H9 (cell line): ENCODE measurements around the gene IAH1. TPM values are rescaled to one million over a fixed set of nuclear protein-coding genes. Genes with fewer than 3 reads are reported as not detected.

Source experiments
- DNase-seq: peaks from one replicate; pipeline ENCODE4 v3.0.0-alpha.2; 2017
- H2AFZ ChIP-seq: one replicate; pipeline ENCODE4 v1.6.1; 2013; ENCODE audit warnings: mild to moderate bottlenecking, low read length, control low read depth, moderate library complexity
- H2AK5ac ChIP-seq: 2 replicates; pipeline ENCODE4 v1.6.1; 2013; ENCODE audit warnings: low read length, control low read depth, mixed read lengths; ENCODE audit not compliant: insufficient read length
- H2BK120ac ChIP-seq: one replicate; pipeline ENCODE4 v1.6.1; 2013; ENCODE audit warnings: low read depth, mild to moderate bottlenecking, low read length, control low read depth, inconsistent platforms; ENCODE audit not compliant: poor library complexity, severe bottlenecking
- H2BK12ac ChIP-seq: 2 replicates; pipeline ENCODE4 v1.6.1; 2013; ENCODE audit warnings: low read length, control low read depth, mixed read lengths, low read depth; ENCODE audit not compliant: insufficient read length
- H2BK15ac ChIP-seq: 2 replicates; pipeline ENCODE4 v1.6.1; 2013; ENCODE audit warnings: low read depth, low read length, control low read depth
- H2BK20ac ChIP-seq: one replicate; pipeline ENCODE4 v1.6.1; 2013; ENCODE audit warnings: low read depth, mild to moderate bottlenecking, low read length, control low read depth, inconsistent platforms; ENCODE audit not compliant: poor library complexity, severe bottlenecking
- H2BK5ac ChIP-seq: 2 replicates; pipeline ENCODE4 v1.6.1; 2013; ENCODE audit warnings: low read length, control low read depth, mixed read lengths; ENCODE audit not compliant: insufficient read length
- H3K14ac ChIP-seq: 2 replicates; pipeline ENCODE4 v1.6.1; 2013; ENCODE audit warnings: low read length, control low read depth; ENCODE audit not compliant: insufficient read depth
- H3K18ac ChIP-seq: 2 replicates; pipeline ENCODE4 v1.6.1; 2013; ENCODE audit warnings: low read depth, mild to moderate bottlenecking, mixed read lengths, low read length, control low read depth; ENCODE audit not compliant: insufficient read length
- H3K23ac ChIP-seq: 2 replicates; pipeline ENCODE4 v1.6.1; 2013; ENCODE audit warnings: low read length, control low read depth, mixed read lengths, low read depth; ENCODE audit not compliant: insufficient read length
- H3K23me2 ChIP-seq: 2 replicates; pipeline ENCODE4 v1.6.1; 2013; ENCODE audit warnings: low read depth, mild to moderate bottlenecking, mixed read lengths, low read length, control low read depth; ENCODE audit not compliant: insufficient read length, poor library complexity, severe bottlenecking
- H3K27ac ChIP-seq: 2 replicates; pipeline ENCODE4 v1.5.1; 2013; ENCODE audit warnings: low read length, control low read depth, mixed read lengths, low read depth; ENCODE audit not compliant: insufficient read length
- H3K27me3 ChIP-seq: 2 replicates; pipeline ENCODE4 v1.6.1; 2013; ENCODE audit warnings: low read length, control low read depth, inconsistent platforms; ENCODE audit not compliant: insufficient read depth
- H3K4ac ChIP-seq: 2 replicates; pipeline ENCODE4 v1.6.1; 2013; ENCODE audit warnings: low read depth, mild to moderate bottlenecking, control low read depth, inconsistent platforms, low read length, moderate library complexity
- H3K4me1 ChIP-seq: 2 replicates; pipeline ENCODE4 v1.6.1; 2013; ENCODE audit warnings: low read length, control low read depth, inconsistent platforms; ENCODE audit not compliant: insufficient read depth
- H3K4me2 ChIP-seq: 2 replicates; pipeline ENCODE4 v1.6.1; 2013; ENCODE audit warnings: low read length, control low read depth, mixed read lengths; ENCODE audit not compliant: insufficient read length, insufficient read depth
- H3K56ac ChIP-seq: 2 replicates; pipeline ENCODE4 v1.6.1; 2013; ENCODE audit warnings: low read depth, mild to moderate bottlenecking, mixed read lengths, low read length, control low read depth; ENCODE audit not compliant: insufficient read length
- H3K79me1 ChIP-seq: 2 replicates; pipeline ENCODE4 v1.6.1; 2013; ENCODE audit warnings: low read depth, mild to moderate bottlenecking, moderate library complexity, low read length, control low read depth, inconsistent platforms; ENCODE audit not compliant: insufficient read depth, poor library complexity, severe bottlenecking
- H3K79me2 ChIP-seq: 2 replicates; pipeline ENCODE4 v1.6.1; 2013; ENCODE audit warnings: low read length, control low read depth, inconsistent platforms; ENCODE audit not compliant: insufficient read depth
- H3K9ac ChIP-seq: 2 replicates; pipeline ENCODE4 v1.6.1; 2013; ENCODE audit warnings: low read length, control low read depth, mixed read lengths; ENCODE audit not compliant: insufficient read length; ENCODE audit errors: extremely low read depth
- H3K9me3 ChIP-seq: one replicate; pipeline ENCODE4 v1.6.1; 2013; ENCODE audit warnings: low read depth, low read length, inconsistent platforms; ENCODE audit not compliant: control insufficient read depth
- H3T11ph ChIP-seq: one replicate; pipeline ENCODE4 v1.6.1; 2013; ENCODE audit warnings: mild to moderate bottlenecking, low read length, control low read depth, inconsistent platforms
- H4K20me1 ChIP-seq: one replicate; pipeline ENCODE4 v1.6.1; 2013; ENCODE audit not compliant: control insufficient read depth, insufficient read length, insufficient read depth
- H4K5ac ChIP-seq: 2 replicates; pipeline ENCODE4 v1.6.1; 2013; ENCODE audit warnings: low read depth, mild to moderate bottlenecking, mixed read lengths, low read length, control low read depth; ENCODE audit not compliant: insufficient read length
- H4K8ac ChIP-seq: replicated peaks from 2 replicates; pipeline ENCODE4 v1.6.1; 2013; ENCODE audit warnings: low read length, control low read depth, mixed read lengths, low read depth; ENCODE audit not compliant: insufficient read length
- H4K91ac ChIP-seq: 2 replicates; pipeline ENCODE4 v1.6.1; 2013; ENCODE audit warnings: low read depth, mild to moderate bottlenecking, moderate library complexity, mixed read lengths, low read length, control low read depth; ENCODE audit not compliant: insufficient read length
- H3K27ac Mint-ChIP-seq, 3 experiments: 2 replicates in 2 of 3; 3 replicates in 1 of 3; pipeline ENCODE4 v1.8.0; 2020 to 2021; ENCODE audit warnings: mixed read lengths in 3 of 3, mild to moderate bottlenecking in 1 of 3, moderate library complexity in 1 of 3
- H3K27me3 Mint-ChIP-seq: 2 replicates; pipeline ENCODE4 v1.8.0; 2021; ENCODE audit warnings: low read depth, mild to moderate bottlenecking, moderate library complexity, mixed read lengths
- H3K36me3 Mint-ChIP-seq, 3 experiments: 2 replicates in 2 of 3; 3 replicates in 1 of 3; pipeline ENCODE4 v1.8.0; 2020 to 2021; ENCODE audit warnings: low read depth in 3 of 3, mixed read lengths in 3 of 3; ENCODE audit not compliant: insufficient read depth in 1 of 3
- H3K4me1 Mint-ChIP-seq, 2 experiments: 2 replicates each; pipeline ENCODE4 v1.8.0; 2020; ENCODE audit warnings: mixed read lengths in 2 of 2
- H3K4me3 Mint-ChIP-seq, 2 experiments: 2 replicates in 1 of 2; 3 replicates in 1 of 2; pipeline ENCODE4 v1.8.0; 2020 to 2021; ENCODE audit warnings: mild to moderate bottlenecking in 2 of 2, mixed read lengths in 2 of 2, moderate library complexity in 1 of 2
- H3K9me3 Mint-ChIP-seq, 2 experiments: 2 replicates in 1 of 2; 3 replicates in 1 of 2; pipeline ENCODE4 v1.8.0; 2020; ENCODE audit warnings: mild to moderate bottlenecking in 2 of 2, mixed read lengths in 2 of 2, moderate library complexity in 1 of 2
- CTCF ChIP-seq: fragments of 200-600 bp; sonication (generic); conservative IDR thresholded peaks from 3 replicates; pipeline ENCODE4 v1.8.0; 2021; ENCODE audit warnings: antibody characterized with exemption, mild to moderate bottlenecking
- WGBS: extraction: QIAGEN DNeasy Blood & Tissue Kit; methylation state at CpG from one replicate; pipeline ENCODE4 v1.1.7; 2013; ENCODE audit warnings: missing lambda C conversion rate, low lambda C conversion rate, mixed read lengths; ENCODE audit not compliant: insufficient read length; ENCODE audit errors: extremely low coverage; 5-methylcytosine and 5-hydroxymethylcytosine counted together
- total RNA-seq: library from RNA; stranded (reverse); gene quantifications from 2 replicates; pipeline ENCODE4 v1.2.1, GENCODE V29; 2021

Gene IAH1
- total RNA-seq, 1 experiment from 2014 or later = 25.6 TPM

GRCh38 chr2:9466147-9466683 lies 8.1 kb upstream of the IAH1 start:
- H3K36me3 Mint-ChIP-seq = peaks cover 10 to 47% (median 40%) of the 10 kb centered on the region in 3 experiments; a peak in 6 of 7 replicates
- no peaks in the 10 kb centered on the region for H3K23me2 ChIP-seq
- no CpG with 5 or more reads among the region's 46 CpGs for WGBS

More at GRCh38 chr2:9466147-9466683, 8.1 kb upstream of the IAH1 start:
- H3K4me1 ChIP-seq = no peaks in the 10 kb centered on the region
- no peak overlapping the region for H3K4me2 ChIP-seq
- no peak overlapping the region for H3T11ph ChIP-seq
- H2AK5ac ChIP-seq = no peak overlapping the region
- Mint-ChIP-seq H3K9me3 (no peaks in the 10 kb centered on the region), H3K4me1 (peaks cover 0 to 4% of the 10 kb centered on the region in 2 experiments; a peak in 1 of 4 replicates), H3K4me3 (no peak overlapping the region), H3K27me3 (no peaks in the 10 kb centered on the region), H3K27ac (no peak overlapping the region)
- H2BK5ac ChIP-seq = no peak overlapping the region
- H4K8ac ChIP-seq = no peak overlapping the region
- H3K14ac ChIP-seq = no peak overlapping the region
- H2BK120ac ChIP-seq = no peak overlapping the region
- H2BK15ac ChIP-seq = no peak overlapping the region
- no peak overlapping the region for H3K56ac ChIP-seq
- H3K27me3 ChIP-seq = no peaks in the 10 kb centered on the region
- H3K27ac ChIP-seq = no peak overlapping the region
- H3K79me1 ChIP-seq = no peaks in the 10 kb centered on the region
- no peaks in the 10 kb centered on the region for H3K9me3 ChIP-seq
- H2AFZ ChIP-seq = no peak overlapping the region
- no peak overlapping the region for H4K91ac ChIP-seq
- no peak overlapping the region for H2BK20ac ChIP-seq
- H3K23ac ChIP-seq = no peak overlapping the region
- H3K79me2 ChIP-seq = no peaks in the 10 kb centered on the region
- H4K20me1 ChIP-seq = no peaks in the 10 kb centered on the region
- H4K5ac ChIP-seq = no peak overlapping the region
- H3K18ac ChIP-seq = no peak overlapping the region
- no peak overlapping the region for H2BK12ac ChIP-seq
- no peak overlapping the region for H3K4ac ChIP-seq
- H3K9ac ChIP-seq = no peak overlapping the region
- no peak for TF ChIP-seq CTCF
- no peak for DNase-seq
